ENCODE data around the gene MICALL2. TPM values are rescaled to one million over a fixed set of nuclear protein-coding genes. Genes with fewer than 3 reads are reported as not detected.
A peak's percentile ranks its signal among the peaks of the same experiment; 100 is the strongest.

The MICALL2 gene
- polyA plus RNA-seq, 2 of the 4 experiments (the other 2 are of a cell fraction): 6.1 to 20.6 TPM

DNA sequence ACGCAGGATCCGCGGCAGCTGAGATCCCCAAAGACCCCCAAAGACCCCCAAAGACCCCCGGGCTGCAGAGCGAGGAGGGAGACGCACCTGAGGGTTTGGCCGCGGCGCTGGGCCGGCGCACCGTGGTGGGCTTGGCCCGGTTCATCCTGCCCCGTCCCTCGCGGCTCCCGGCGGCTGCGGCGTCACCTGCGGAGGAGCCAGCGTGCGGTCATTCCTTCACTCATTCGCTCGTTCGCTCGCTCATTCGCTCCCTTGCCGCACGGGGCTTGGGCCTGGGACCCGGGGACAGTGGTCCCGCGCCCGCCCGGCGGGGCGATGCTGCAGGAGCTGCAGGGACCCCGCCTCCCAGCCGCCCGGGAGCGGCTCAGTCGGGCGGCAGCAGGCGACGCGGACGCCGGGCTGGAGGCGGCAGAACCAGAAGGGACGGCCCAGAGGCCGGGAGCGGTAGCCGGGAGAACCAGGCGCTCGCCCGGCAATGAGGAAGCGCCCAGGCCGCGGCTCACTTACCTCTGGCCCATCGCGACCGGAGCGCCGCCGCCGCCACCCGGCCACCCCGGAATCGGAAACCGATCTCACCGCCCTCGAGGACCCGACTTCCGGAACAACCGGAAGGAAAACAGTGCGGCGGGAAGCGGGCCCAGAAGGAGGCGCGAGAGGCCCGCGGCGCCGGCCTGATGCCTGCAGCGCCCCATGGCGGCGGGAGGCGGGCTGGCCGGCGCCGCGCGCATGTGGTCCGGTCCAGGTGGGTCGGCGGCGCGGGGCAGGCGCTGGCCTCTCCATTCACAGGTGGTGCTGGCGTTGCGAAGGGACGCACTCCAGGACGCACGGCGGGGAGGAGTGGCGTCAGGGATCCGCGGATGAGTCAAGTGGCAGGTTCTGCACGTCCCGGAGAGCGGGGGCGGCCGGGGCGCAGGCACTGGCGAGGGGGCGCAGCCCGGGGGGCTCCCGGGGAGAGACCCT is 44.8 kb upstream of the MICALL2 start, which contains the start of gene INTS1:
Gene INTS1, minus strand, starts transcription at position 574 of the 960 bp plus-strand sequence. Its CDS starts 429 bp downstream, at position 145.
- ATAC-seq (peak; percentile 86 to 87), FAIRE-seq (no peak), DNase-seq (ENCODE audit: low read depth in 1 of 2, low spot score in 1 of 2) (peak; percentile 85 to 95)
- Histone ChIP-seq H3K9me3 (no peaks in the 10 kb centered on the region), H3K4me3 (peak within 1 kb of the TSS; percentile 93), H3K4me2 (peak within 1 kb of the TSS; percentile 91), H3K4me1 (peaks cover 51% of the 10 kb centered on the region), H3K27ac (peak within 1 kb of the TSS; percentile 87 to 98)
- POLR2A ChIA-PET: no interaction called here
- WGBS (ENCODE audit: missing lambda C conversion rate): 1% methylated on average over 19 of the region's 118 CpGs
- CTCF ChIA-PET: interaction anchor here (0.6 to 8.2 kb wide), 19 partner anchors 13 to 833 kb away, joined by 3 to 103 read pairs (median 4); partner anchors contain the start of gene TMEM184A
- no peak for TF ChIP-seq HDAC2 (IDR thresholded peaks at IDR 0.05)
- no peak for TF ChIP-seq HEYL (CRISPR knock-in tag; IDR thresholded peaks at IDR 0.05)
- no peak for TF ChIP-seq CEBPB (IDR thresholded peaks at IDR 0.05)
- TF ChIP-seq, protein P1, sequence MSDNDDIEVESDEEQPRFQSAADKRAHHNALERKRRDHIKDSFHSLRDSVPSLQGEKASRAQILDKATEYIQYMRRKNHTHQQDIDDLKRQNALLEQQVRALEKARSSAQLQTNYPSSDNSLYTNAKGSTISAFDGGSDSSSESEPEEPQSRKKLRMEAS (IDR thresholded peaks at IDR 0.05): peak; percentile 96
- TF ChIP-seq ZSCAN20 (CRISPR knock-in tag; IDR thresholded peaks at IDR 0.05): 0 out of 2 replicates have a peak, but pooled peaks have one; percentile 23
- TF ChIP-seq KDM5A (IDR thresholded peaks at IDR 0.05): peak; percentile 77
- no peak for TF ChIP-seq BHLHE40 (IDR thresholded peaks at IDR 0.05; ENCODE audit: low read depth, low read length)
- peak; percentile 9; the same call in 1 of the 2 replicates for TF ChIP-seq FOSL2 (IDR thresholded peaks at IDR 0.05)
- TF ChIP-seq FOSL2 (CRISPR knock-in tag; IDR thresholded peaks at IDR 0.05): peak; percentile 60
- TF ChIP-seq, protein P2, sequence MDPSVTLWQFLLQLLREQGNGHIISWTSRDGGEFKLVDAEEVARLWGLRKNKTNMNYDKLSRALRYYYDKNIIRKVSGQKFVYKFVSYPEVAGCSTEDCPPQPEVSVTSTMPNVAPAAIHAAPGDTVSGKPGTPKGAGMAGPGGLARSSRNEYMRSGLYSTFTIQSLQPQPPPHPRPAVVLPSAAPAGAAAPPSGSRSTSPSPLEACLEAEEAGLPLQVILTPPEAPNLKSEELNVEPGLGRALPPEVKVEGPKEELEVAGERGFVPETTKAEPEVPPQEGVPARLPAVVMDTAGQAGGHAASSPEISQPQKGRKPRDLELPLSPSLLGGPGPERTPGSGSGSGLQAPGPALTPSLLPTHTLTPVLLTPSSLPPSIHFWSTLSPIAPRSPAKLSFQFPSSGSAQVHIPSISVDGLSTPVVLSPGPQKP (IDR thresholded peaks at IDR 0.05; ENCODE audit: low read depth, low read length): no peak
- peak; percentile 88; the same call in 1 of the 2 replicates for TF ChIP-seq PHF8 (IDR thresholded peaks at IDR 0.05; ENCODE audit: borderline replicate concordance, low read depth)
- no peak for TF ChIP-seq RNF2 (IDR thresholded peaks at IDR 0.05; ENCODE audit: borderline replicate concordance, low read depth)
- TF ChIP-seq, protein P3, sequence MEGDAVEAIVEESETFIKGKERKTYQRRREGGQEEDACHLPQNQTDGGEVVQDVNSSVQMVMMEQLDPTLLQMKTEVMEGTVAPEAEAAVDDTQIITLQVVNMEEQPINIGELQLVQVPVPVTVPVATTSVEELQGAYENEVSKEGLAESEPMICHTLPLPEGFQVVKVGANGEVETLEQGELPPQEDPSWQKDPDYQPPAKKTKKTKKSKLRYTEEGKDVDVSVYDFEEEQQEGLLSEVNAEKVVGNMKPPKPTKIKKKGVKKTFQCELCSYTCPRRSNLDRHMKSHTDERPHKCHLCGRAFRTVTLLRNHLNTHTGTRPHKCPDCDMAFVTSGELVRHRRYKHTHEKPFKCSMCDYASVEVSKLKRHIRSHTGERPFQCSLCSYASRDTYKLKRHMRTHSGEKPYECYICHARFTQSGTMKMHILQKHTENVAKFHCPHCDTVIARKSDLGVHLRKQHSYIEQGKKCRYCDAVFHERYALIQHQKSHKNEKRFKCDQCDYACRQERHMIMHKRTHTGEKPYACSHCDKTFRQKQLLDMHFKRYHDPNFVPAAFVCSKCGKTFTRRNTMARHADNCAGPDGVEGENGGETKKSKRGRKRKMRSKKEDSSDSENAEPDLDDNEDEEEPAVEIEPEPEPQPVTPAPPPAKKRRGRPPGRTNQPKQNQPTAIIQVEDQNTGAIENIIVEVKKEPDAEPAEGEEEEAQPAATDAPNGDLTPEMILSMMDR (IDR thresholded peaks at IDR 0.05): peak; percentile 86
- peak; percentile 93; the same call in 1 of the 2 replicates for TF ChIP-seq MYC (IDR thresholded peaks at IDR 0.05; ENCODE audit: borderline replicate concordance, low read length)
- TF ChIP-seq HOXB13 (CRISPR knock-in tag; IDR thresholded peaks at IDR 0.05; ENCODE audit: low read depth): no peak
- TF ChIP-seq POLR2AphosphoS2 (conservative IDR thresholded peaks at IDR 0.05; ENCODE audit: low read length): no peak
- TF ChIP-seq HOXB5 (CRISPR knock-in tag; IDR thresholded peaks at IDR 0.05): peak; percentile 70
- peak; percentile 33 to 73; a peak in 4 of 5 replicates for TF ChIP-seq RAD21 (conservative IDR thresholded peaks at IDR 0.05 in 1 of 2, IDR thresholded peaks at IDR 0.05 in 1 of 2)
- TF ChIP-seq, protein P4, sequence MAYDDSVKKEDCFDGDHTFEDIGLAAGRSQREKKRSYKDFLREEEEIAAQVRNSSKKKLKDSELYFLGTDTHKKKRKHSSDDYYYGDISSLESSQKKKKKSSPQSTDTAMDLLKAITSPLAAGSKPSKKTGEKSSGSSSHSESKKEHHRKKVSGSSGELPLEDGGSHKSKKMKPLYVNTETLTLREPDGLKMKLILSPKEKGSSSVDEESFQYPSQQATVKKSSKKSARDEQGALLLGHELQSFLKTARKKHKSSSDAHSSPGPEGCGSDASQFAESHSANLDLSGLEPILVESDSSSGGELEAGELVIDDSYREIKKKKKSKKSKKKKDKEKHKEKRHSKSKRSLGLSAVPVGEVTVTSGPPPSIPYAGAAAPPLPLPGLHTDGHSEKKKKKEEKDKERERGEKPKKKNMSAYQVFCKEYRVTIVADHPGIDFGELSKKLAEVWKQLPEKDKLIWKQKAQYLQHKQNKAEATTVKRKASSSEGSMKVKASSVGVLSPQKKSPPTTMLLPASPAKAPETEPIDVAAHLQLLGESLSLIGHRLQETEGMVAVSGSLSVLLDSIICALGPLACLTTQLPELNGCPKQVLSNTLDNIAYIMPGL (CRISPR knock-in tag; IDR thresholded peaks at IDR 0.05; ENCODE audit: borderline replicate concordance): no peak
- no peak for TF ChIP-seq MAZ (IDR thresholded peaks at IDR 0.05; ENCODE audit: borderline replicate concordance, low read depth, low read length)
- TF ChIP-seq CBX2 (IDR thresholded peaks at IDR 0.05; ENCODE audit: borderline replicate concordance, low read depth): no peak
- TF ChIP-seq NFE2L2 (conservative IDR thresholded peaks at IDR 0.05; ENCODE audit: low read length): no peak
- peak; percentile 9 for TF ChIP-seq POLR2A (IDR thresholded peaks at IDR 0.05; ENCODE audit: low read length)
- TF ChIP-seq EHMT2 (IDR thresholded peaks at IDR 0.05; ENCODE audit: low read depth): no peak
- TF ChIP-seq, protein P5, sequence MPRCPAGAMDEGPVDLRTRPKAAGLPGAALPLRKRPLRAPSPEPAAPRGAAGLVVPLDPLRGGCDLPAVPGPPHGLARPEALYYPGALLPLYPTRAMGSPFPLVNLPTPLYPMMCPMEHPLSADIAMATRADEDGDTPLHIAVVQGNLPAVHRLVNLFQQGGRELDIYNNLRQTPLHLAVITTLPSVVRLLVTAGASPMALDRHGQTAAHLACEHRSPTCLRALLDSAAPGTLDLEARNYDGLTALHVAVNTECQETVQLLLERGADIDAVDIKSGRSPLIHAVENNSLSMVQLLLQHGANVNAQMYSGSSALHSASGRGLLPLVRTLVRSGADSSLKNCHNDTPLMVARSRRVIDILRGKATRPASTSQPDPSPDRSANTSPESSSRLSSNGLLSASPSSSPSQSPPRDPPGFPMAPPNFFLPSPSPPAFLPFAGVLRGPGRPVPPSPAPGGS (IDR thresholded peaks at IDR 0.05): 0 out of 3 replicates have a peak, but pooled peaks have one; percentile 44
- TF ChIP-seq ZFP36 (IDR thresholded peaks at IDR 0.05; ENCODE audit: borderline replicate concordance, partially characterized antibody): no peak
- TF ChIP-seq FOXS1 (CRISPR knock-in tag; IDR thresholded peaks at IDR 0.05): peak; percentile 95
- TF ChIP-seq CHD4 (IDR thresholded peaks at IDR 0.05; ENCODE audit: borderline replicate concordance): no peak
- peak; percentile 79 for TF ChIP-seq SMC3 (IDR thresholded peaks at IDR 0.05)
- no peak for TF ChIP-seq FOSB (CRISPR knock-in tag; IDR thresholded peaks at IDR 0.05)
- TF ChIP-seq ZNF302 (CRISPR knock-in tag; IDR thresholded peaks at IDR 0.05): no peak
- peak in 1 of 2 experiments; percentile 16; a peak in 1 of 5 replicates for TF ChIP-seq EP300 (IDR thresholded peaks at IDR 0.05)
- TF ChIP-seq GATA3 (IDR thresholded peaks at IDR 0.05; ENCODE audit: borderline replicate concordance): peak; percentile 40; the same call in 1 of the 2 replicates

Data from A549 (cell line).